CD14-positive monocyte (primary cell): ENCODE results near the gene SERPINI2. TPM values are rescaled to one million over a fixed set of nuclear protein-coding genes. Genes with fewer than 3 reads are reported as not detected.

ENCODE experiments used
- DNase-seq, 3 donors: peaks; one replicate each; pipeline ENCODE4 v3.0.0-alpha.2; 2011 to 2022
- H2AFZ ChIP-seq: 2 replicates; pipeline ENCODE4 v1.6.0; 2012; ENCODE audit warnings: mild to moderate bottlenecking, low read depth, low read length, inconsistent platforms; ENCODE audit not compliant: insufficient read depth, poor library complexity, severe bottlenecking
- H3K27ac ChIP-seq, 2 donors: 1 replicate in 1 of 2; 2 replicates in 1 of 2; pipeline ENCODE4 v1.5.1; 2012 to 2013; ENCODE audit warnings: low read length in 2 of 2, control low read depth in 1 of 2, inconsistent platforms in 1 of 2, low read depth in 1 of 2, mild to moderate bottlenecking in 1 of 2
- H3K27me3 ChIP-seq, 2 donors: one replicate each; pipeline versions ENCODE4 v1.6.0 to v1.6.1; 2011 to 2013; ENCODE audit warnings: low read length in 2 of 2; ENCODE audit not compliant: control insufficient read depth in 2 of 2, insufficient read depth in 2 of 2
- H3K36me3 ChIP-seq, 2 donors: replicated peaks in 1 of 2; 1 replicate in 1 of 2; 2 replicates in 1 of 2; pipeline versions ENCODE4 v1.5.1 to v1.6.1; 2012 to 2013; ENCODE audit warnings: low read length in 2 of 2, control low read depth in 1 of 2, inconsistent platforms in 1 of 2, mild to moderate bottlenecking in 1 of 2; ENCODE audit not compliant: insufficient read depth in 2 of 2, control insufficient read depth in 1 of 2
- H3K4me1 ChIP-seq, 2 donors: 1 replicate in 1 of 2; 2 replicates in 1 of 2; pipeline versions ENCODE4 v1.5.1 to v1.6.1; 2012 to 2013; ENCODE audit warnings: low read length in 2 of 2, control low read depth in 1 of 2, inconsistent platforms in 1 of 2, mild to moderate bottlenecking in 1 of 2, moderate library complexity in 1 of 2; ENCODE audit not compliant: insufficient read depth in 2 of 2, control insufficient read depth in 1 of 2
- H3K4me2 ChIP-seq: replicated peaks from 2 replicates; pipeline ENCODE3; 2012; ENCODE audit warnings: low read length, moderate library complexity, mild to moderate bottlenecking; ENCODE audit not compliant: poor library complexity, severe bottlenecking; ENCODE audit errors: extremely low read depth
- H3K4me3 ChIP-seq, 3 experiments: fragments of 200-600 bp in 1 of 3; sonication (generic) in 1 of 3; replicated peaks in 1 of 3; 1 replicate in 2 of 3; 2 replicates in 1 of 3; pipeline ENCODE4 v1.5.1; 2011 to 2013; ENCODE audit warnings: low read length in 3 of 3, mild to moderate bottlenecking in 3 of 3, control low read depth in 2 of 3, low read depth in 2 of 3, inconsistent platforms in 1 of 3, moderate library complexity in 1 of 3
- H3K79me2 ChIP-seq: 2 replicates; pipeline ENCODE4 v1.6.0; 2012; ENCODE audit warnings: mild to moderate bottlenecking, control low read depth, inconsistent platforms, low read length, moderate library complexity; ENCODE audit not compliant: insufficient read depth
- H3K9ac ChIP-seq: 2 replicates; pipeline ENCODE4 v1.6.0; 2017; ENCODE audit warnings: low read length, mild to moderate bottlenecking; ENCODE audit not compliant: insufficient read depth, poor library complexity, severe bottlenecking
- H3K9me3 ChIP-seq, 2 donors: replicated peaks in 1 of 2; 1 replicate in 1 of 2; 2 replicates in 1 of 2; pipeline versions ENCODE4 v1.5.1 to v1.6.1; 2012 to 2013; ENCODE audit warnings: low read length in 2 of 2, control low read depth in 1 of 2; ENCODE audit not compliant: control insufficient read depth in 1 of 2, insufficient read depth in 1 of 2
- H4K20me1 ChIP-seq: 2 replicates; pipeline ENCODE4 v1.6.0; 2012; ENCODE audit warnings: mild to moderate bottlenecking, low read length, control low read depth, moderate library complexity; ENCODE audit not compliant: insufficient read depth
- H3K27ac Mint-ChIP-seq, 7 donors: one replicate each; pipeline ENCODE4 v1.8.0; 2020; ENCODE audit warnings: mild to moderate bottlenecking in 7 of 7, mixed read lengths in 7 of 7, moderate library complexity in 6 of 7, inconsistent platforms in 2 of 7
- H3K27me3 Mint-ChIP-seq, 3 donors: one replicate each; pipeline ENCODE4 v1.8.0; 2021 to 2022; ENCODE audit warnings: low read depth in 3 of 3, mild to moderate bottlenecking in 3 of 3, mixed read lengths in 3 of 3, moderate library complexity in 3 of 3, inconsistent platforms in 1 of 3
- H3K36me3 Mint-ChIP-seq, 2 donors: one replicate each; pipeline ENCODE4 v1.8.0; 2020; ENCODE audit warnings: mixed read lengths in 2 of 2, inconsistent platforms in 1 of 2, mild to moderate bottlenecking in 1 of 2
- H3K4me1 Mint-ChIP-seq: one replicate; pipeline ENCODE4 v1.8.0; 2020; ENCODE audit warnings: mild to moderate bottlenecking, mixed read lengths
- H3K4me3 Mint-ChIP-seq, 2 donors: one replicate each; pipeline ENCODE4 v1.8.0; 2020; ENCODE audit warnings: mild to moderate bottlenecking in 2 of 2, mixed read lengths in 2 of 2, moderate library complexity in 1 of 2
- H3K9me3 Mint-ChIP-seq, 7 donors: one replicate each; pipeline ENCODE4 v1.8.0; 2020 to 2022; ENCODE audit warnings: mixed read lengths in 7 of 7, mild to moderate bottlenecking in 6 of 7, moderate library complexity in 6 of 7, inconsistent platforms in 2 of 7
- CTCF ChIP-seq: fragments of 200-600 bp; IDR thresholded peaks from one replicate; pipeline ENCODE4 v1.8.0; 2022; ENCODE audit warnings: antibody characterized with exemption, mild to moderate bottlenecking
- WGBS: methylation state at CpG from one replicate; pipeline ENCODE4 v1.1.5; 2013; ENCODE audit warnings: missing lambda C conversion rate; ENCODE audit not compliant: insufficient coverage; 5-methylcytosine and 5-hydroxymethylcytosine counted together
- intact Hi-C, 2 donors: fragments of 100-400 bp; cut with micrococcal nuclease; formaldehyde crosslinking; loops; one replicate each; pipeline versions ENCODE4 v1.15.0 to v1.15.1; 2023
- polyA plus RNA-seq, 3 donors: library from polyadenylated mRNA; depleted of rRNA in 1 of 3; unstranded in 2 of 3; stranded (reverse) in 1 of 3; fragments of 300-500 nt in 2 of 3; fragments of >200 nt in 1 of 3; fragmentation: Illumina TruSeq in 2 of 3; gene quantifications; 1 replicate in 2 of 3; 2 replicates in 1 of 3; pipeline ENCODE4 v1.2.3, GENCODE V29; 2012 to 2021

Gene SERPINI2
- polyA plus RNA-seq, 3 donors = 1.1 TPM; not detected in 2

- Histone ChIP-seq H3K4me3 (no peak overlapping the region), H3K36me3 (no peaks in the 10 kb centered on the region), H4K20me1 (no peaks in the 10 kb centered on the region), H3K27me3 (no peaks in the 10 kb centered on the region), H3K9ac (no peak overlapping the region), H3K27ac (no peak overlapping the region), H3K79me2 (no peaks in the 10 kb centered on the region), H3K4me1 (no peaks in the 10 kb centered on the region), H2AFZ (no peak overlapping the region), H3K4me2 (no peak overlapping the region), H3K9me3 (no peaks in the 10 kb centered on the region)
- Mint-ChIP-seq H3K27ac (no peak overlapping the region), H3K4me3 (no peak overlapping the region), H3K36me3 (peaks cover 6 to 10% of the 10 kb centered on the region in 2 donors), H3K27me3 (no peaks in the 10 kb centered on the region), H3K4me1 (no peaks in the 10 kb centered on the region), H3K9me3 (peaks cover 0 to 2% (median 0%) of the 10 kb centered on the region in 7 donors)
- intact Hi-C loops = no loop called here
- no peak for TF ChIP-seq CTCF
- no CpG with 5 or more reads among the region's 5 CpGs for WGBS
- no peak for DNase-seq
Observed at GRCh38 chr3:167467848-167468611, 5.8 kb downstream of the SERPINI2 start.

- DNase-seq = no peak
- intact Hi-C loops = no loop called here
- Histone ChIP-seq H2AFZ (no peak overlapping the region), H4K20me1 (no peaks in the 10 kb centered on the region), H3K27ac (no peak overlapping the region), H3K27me3 (no peaks in the 10 kb centered on the region), H3K36me3 (no peaks in the 10 kb centered on the region), H3K79me2 (no peaks in the 10 kb centered on the region), H3K4me3 (no peak overlapping the region), H3K4me1 (no peaks in the 10 kb centered on the region), H3K9me3 (no peaks in the 10 kb centered on the region), H3K9ac (no peak overlapping the region), H3K4me2 (no peak overlapping the region)
- Mint-ChIP-seq H3K36me3 (peaks cover 6 to 10% of the 10 kb centered on the region in 2 donors), H3K4me3 (no peak overlapping the region), H3K4me1 (no peaks in the 10 kb centered on the region), H3K27me3 (no peaks in the 10 kb centered on the region), H3K9me3 (peaks cover 0 to 2% (median 0%) of the 10 kb centered on the region in 7 donors), H3K27ac (no peak overlapping the region)
- TF ChIP-seq CTCF = no peak
Observed at GRCh38 chr3:167466966-167467365, 6.9 kb downstream of the SERPINI2 start.
